GM20431 (cell line): ENCODE results near the gene SCAF4.
"Not testable (repeated sequence)": the region's sequence is repeated elsewhere in the genome, so short reads cannot be mapped to it uniquely, and the experiment has no call there.

Experiments
- in situ Hi-C: fragments of 300-500 bp; cut with MseI, MboI; formaldehyde crosslinking; loops from one replicate; pipeline ENCODE4 v1.15.0; 2020; ENCODE audit warnings: low sequenced_read_pairs; ENCODE audit not compliant: unreplicated experiment

Gene SCAF4, protein sequence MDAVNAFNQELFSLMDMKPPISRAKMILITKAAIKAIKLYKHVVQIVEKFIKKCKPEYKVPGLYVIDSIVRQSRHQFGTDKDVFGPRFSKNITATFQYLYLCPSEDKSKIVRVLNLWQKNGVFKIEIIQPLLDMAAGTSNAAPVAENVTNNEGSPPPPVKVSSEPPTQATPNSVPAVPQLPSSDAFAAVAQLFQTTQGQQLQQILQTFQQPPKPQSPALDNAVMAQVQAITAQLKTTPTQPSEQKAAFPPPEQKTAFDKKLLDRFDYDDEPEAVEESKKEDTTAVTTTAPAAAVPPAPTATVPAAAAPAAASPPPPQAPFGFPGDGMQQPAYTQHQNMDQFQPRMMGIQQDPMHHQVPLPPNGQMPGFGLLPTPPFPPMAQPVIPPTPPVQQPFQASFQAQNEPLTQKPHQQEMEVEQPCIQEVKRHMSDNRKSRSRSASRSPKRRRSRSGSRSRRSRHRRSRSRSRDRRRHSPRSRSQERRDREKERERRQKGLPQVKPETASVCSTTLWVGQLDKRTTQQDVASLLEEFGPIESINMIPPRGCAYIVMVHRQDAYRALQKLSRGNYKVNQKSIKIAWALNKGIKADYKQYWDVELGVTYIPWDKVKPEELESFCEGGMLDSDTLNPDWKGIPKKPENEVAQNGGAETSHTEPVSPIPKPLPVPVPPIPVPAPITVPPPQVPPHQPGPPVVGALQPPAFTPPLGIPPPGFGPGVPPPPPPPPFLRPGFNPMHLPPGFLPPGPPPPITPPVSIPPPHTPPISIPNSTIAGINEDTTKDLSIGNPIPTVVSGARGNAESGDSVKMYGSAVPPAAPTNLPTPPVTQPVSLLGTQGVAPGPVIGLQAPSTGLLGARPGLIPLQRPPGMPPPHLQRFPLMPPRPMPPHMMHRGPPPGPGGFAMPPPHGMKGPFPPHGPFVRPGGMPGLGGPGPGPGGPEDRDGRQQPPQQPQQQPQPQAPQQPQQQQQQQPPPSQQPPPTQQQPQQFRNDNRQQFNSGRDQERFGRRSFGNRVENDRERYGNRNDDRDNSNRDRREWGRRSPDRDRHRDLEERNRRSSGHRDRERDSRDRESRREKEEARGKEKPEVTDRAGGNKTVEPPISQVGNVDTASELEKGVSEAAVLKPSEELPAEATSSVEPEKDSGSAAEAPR

DNA sequence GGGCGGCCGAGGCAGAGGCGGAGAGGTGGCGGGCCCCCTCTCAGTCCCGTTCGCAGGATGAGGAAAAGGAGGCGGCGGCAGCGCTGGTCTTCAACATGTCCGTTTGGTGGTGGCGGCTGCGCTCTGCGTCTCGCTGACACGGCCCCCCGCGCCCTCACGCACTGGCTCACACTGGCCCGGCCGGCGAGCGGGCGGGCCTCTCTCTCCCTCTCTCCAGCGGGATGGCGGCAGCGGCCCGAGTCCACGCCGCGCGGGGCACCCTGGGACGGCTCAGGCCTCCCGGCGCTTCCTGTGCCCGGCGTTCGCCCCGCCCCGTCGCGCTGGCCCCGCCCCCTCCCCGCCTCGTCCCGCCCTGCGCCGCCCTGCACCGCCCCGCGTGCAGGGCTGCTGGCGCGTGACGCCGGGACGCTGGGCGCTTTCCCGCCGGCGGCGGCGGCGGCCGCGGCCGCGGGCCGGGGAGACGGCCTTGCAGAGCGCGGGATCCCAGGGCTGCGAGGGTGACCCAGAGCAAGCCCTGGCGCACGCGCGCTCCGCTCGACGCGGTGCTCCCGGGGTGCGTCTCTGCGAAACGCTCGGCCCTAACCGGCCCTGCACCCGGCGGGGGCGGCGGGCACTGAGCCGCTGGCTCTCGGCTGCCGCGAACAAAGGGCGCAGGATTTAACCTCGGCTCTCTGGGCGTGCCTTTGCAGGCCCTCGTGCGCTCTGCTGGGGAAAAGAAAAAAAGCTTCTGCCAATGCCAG, at the start of gene SCAF4:
Gene SCAF4, minus strand, starts transcription at position 262 of the 740 bp plus-strand sequence. CDS start 426 bp downstream, outside the sequence.
- in situ Hi-C loops: no loop called here

DNA sequence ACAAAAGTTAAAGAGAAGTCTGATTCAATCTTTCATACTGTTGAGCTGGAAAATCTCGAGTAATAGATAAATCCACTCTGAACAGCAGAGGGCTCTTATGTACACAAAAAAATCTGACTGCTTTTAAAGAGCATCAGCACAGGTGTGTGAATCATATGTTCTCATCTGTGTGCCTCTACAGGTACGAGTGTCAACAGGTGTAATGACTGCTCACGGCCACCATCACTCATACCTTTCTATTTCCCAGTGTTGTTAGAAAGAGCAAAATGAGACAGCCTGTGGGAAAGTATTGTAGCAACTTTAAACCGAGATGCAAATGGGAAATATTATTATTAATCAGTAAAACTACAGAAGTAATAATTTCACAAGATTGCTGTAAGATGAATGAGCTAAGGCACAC, 49.0 kb upstream of the SCAF4 start:
- in situ Hi-C loops: no loop called here

DNA sequence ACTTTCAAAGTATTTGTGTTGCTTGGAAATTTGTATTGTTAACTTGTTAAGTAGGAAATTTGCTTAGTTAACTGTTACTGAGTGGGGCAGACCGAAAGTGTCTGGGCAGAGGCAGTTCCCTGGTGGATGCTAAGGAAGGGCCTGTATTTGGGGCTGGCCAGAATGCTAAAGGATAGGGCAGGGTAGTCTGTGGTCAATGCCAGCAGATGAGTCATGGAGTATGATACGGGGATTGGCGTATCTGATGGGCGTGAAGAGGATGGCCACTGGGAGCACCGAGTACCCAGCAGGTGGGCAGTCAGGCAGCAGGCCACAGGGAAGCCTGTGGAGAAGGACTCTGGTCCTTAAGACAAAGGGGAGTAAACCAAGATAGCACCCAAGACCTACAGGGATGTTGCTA, 46.6 kb upstream of the SCAF4 start:
- in situ Hi-C loops: no loop called here

DNA sequence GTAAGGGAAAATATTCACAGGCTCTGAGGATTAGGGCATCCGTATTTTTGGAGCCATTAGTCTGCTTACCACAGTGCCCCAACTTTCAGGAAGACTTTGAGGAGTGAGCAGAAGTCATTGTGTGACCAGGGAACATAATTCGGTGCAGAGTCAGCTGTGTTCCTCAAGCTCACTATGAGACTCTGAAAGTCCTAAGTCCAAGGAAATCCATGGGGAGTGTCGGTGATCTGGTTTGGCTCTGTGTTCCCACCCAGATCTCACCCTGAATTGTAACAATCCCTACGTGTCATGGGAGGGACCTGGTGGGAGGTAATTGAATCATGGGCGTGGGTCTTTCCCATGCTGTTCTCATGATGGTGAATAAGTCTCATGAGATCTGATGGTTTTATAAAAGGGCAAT, 45.9 kb upstream of the SCAF4 start:
- in situ Hi-C loops: no loop called here

GRCh38 chr21:31774031-31774430, 42.1 kb upstream of the SCAF4 start:
- in situ Hi-C loops: no loop called here

GRCh38 chr21:31772674-31773555, 41.0 kb upstream of the SCAF4 start:
- in situ Hi-C loops: no loop called here

GRCh38 chr21:31771685-31772084, 39.8 kb upstream of the SCAF4 start:
- in situ Hi-C loops: no loop called here

- in situ Hi-C loops: no loop called here
Observed at GRCh38 chr21:31768710-31769109, 36.8 kb upstream of the SCAF4 start.

DNA sequence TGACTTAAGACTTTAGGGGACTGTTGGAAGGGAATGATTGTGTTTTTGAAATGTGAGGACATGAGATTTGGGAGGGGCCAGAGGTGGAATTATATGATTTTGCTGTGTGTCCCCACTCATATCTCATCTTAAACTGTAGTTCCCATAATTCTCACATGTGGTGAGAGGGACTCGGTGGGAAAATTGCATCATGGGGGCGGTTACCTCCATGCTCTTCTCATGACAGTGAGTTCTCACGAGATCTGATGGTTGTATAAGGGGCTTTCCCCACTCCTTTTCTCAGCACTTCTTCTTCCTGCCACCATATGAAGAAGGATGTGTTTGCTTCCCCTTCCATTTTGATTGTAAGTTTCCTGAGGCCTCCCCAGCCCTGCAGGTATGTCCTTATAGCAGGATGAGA, 35.0 kb upstream of the SCAF4 start:
- in situ Hi-C loops: no loop called here

GRCh38 chr21:31765850-31766249, 33.9 kb upstream of the SCAF4 start:
- in situ Hi-C loops: not testable (repeated sequence)

DNA sequence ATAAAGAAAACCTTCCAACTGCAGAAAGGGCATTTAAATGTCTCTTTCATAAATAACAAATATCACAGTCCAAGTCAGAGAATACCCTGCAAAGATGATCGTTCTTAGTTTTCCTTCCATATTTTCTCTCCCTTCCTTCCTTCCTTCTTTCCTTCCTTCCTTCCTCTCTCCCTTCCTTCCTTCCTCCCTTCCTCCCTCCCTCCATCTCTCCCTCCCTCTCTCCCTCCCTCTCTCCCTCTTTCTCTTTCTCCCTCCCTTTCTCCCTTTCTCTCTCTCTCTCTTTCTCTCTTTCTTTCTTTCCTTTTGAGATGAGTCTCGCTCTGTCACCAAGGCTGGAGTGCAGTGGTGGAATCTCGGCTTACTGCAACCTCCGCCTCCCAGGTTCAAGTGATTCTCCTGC, 29.0 kb upstream of the SCAF4 start:
- in situ Hi-C loops: no loop called here

DNA sequence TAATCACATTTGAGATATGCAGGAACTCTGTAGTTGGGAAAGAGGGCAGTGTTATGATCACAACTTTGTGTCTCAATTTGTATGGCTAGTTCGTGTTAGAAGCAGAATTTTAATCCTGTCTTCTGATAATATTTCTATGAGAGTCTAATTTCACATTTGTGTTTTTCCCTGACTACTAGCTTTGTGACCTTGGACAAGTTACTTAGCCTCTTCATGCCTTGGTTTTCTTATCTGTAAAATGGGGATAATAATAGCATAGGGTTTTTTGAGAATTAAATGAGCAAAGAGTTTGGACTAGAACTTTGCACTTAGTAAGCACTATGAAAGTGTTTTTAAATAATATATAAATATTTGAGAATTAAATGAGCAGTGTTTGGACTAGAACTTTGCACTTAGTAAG, 24.9 kb upstream of the SCAF4 start:
- in situ Hi-C loops: no loop called here

GRCh38 chr21:31755027-31755426, 23.1 kb upstream of the SCAF4 start:
- in situ Hi-C loops: no loop called here

DNA sequence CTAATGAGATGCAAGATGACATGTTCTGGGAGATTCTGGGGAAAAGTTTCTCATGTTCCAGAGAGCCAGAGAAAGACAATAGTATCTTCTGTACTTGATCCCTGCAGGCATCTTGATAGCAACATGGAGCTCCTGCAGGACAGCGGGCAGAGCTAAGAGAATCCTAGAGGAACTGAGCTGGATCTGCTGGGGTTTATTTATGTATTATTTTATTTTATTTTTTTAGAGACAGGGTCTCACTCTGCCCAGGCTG, 22.7 kb upstream of the SCAF4 start:
- in situ Hi-C loops: no loop called here

GRCh38 chr21:31753949-31754707, 22.2 kb upstream of the SCAF4 start:
- in situ Hi-C loops: no loop called here

DNA sequence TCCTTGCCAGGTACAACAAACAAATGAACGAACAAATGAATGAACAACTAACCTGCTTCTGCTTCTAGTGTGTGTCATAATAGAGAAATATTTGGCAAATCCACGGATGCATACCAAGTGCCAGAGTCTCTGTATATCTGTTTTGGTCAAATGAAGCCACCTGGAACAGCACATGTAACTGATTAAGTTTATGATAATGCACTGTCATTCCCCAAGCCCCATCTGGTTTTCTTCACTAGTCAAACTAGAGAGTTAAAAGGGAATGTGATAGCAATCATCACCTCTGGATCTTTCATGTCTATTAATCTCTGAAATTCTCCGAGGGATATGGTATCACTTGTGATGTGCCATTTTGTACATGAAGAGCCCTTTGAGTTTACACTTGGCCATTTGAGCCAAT, 21.0 kb upstream of the SCAF4 start:
- in situ Hi-C loops: no loop called here

DNA sequence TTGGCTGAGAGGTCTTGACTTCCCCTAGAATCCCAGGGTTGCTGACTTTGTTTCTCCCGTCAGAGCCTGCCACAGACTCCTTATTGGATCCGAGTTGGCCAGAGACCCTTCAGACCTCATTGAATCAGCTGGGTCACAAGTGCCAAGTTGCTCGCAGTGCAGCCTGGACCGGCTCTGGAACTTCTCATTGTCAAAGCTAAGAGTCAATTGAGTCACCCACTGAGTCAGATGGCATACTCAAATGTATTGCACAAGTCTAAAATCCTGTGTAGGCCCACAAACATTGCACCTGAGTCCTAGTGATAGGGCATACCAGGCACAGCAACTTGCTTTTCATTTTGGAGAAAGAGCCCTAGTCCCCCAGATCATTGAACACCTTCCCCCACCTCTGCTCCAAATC, 20.4 kb upstream of the SCAF4 start:
- in situ Hi-C loops: no loop called here

- in situ Hi-C loops: no loop called here
Observed at GRCh38 chr21:31750843-31751242, 18.9 kb upstream of the SCAF4 start.
